Stimulated activated CD8-positive, alpha-beta memory T cell treated with anti-CD3 and anti-CD28 coated beads, Interleukin-4, amount 100 ng/mL, for 4 hours (primary cell): Measurements from ENCODE around the gene TASL.
"Not testable (repeated sequence)": the region's sequence is repeated elsewhere in the genome, so short reads cannot be mapped to it uniquely, and the experiment has no call there.

Experiments
- DNase-seq, 2 donors: peaks; one replicate each; pipeline ENCODE4 v3.0.0-alpha.2; 2020; ENCODE audit warnings: low read depth in 2 of 2, low spot score in 1 of 2

TASL gene

GRCh38 chrX:30577362-30577991 lies at the start of gene TASL:
TSS of gene TASL (minus strand) at chrX:30577766. CDS start at chrX:30560355, 17,411 bp downstream.
- DNase-seq, result peak in 1 of 2 donors; percentile 1

GRCh38 chrX:30626402-30626801 lies 48.8 kb upstream of the TASL start:
- no peak for DNase-seq

GRCh38 chrX:30622361-30622760 lies 44.8 kb upstream of the TASL start:
- no peak for DNase-seq

- DNase-seq, result no peak
Measured at GRCh38 chrX:30620980-30621618, 43.5 kb upstream of the TASL start.

- no peak for DNase-seq
Measured at GRCh38 chrX:30620125-30620524, 42.6 kb upstream of the TASL start.

GRCh38 chrX:30618160-30618765 lies 40.7 kb upstream of the TASL start:
- DNase-seq, result no peak

- no peak for DNase-seq
Measured at GRCh38 chrX:30615229-30615628, 37.7 kb upstream of the TASL start.

- no peak for DNase-seq
Measured at GRCh38 chrX:30613721-30614120, 36.2 kb upstream of the TASL start.

GRCh38 chrX:30612250-30612655 lies 34.7 kb upstream of the TASL start:
- no peak for DNase-seq

- no peak for DNase-seq
Measured at GRCh38 chrX:30610026-30610425, 32.5 kb upstream of the TASL start.

- no peak for DNase-seq
Measured at GRCh38 chrX:30607155-30607554, 29.6 kb upstream of the TASL start.

GRCh38 chrX:30600269-30601176 lies 23.0 kb upstream of the TASL start:
- not testable (repeated sequence) for DNase-seq

GRCh38 chrX:30597216-30598012 lies 19.8 kb upstream of the TASL start:
- no peak for DNase-seq

- DNase-seq, result no peak
Measured at GRCh38 chrX:30593440-30594200, 16.1 kb upstream of the TASL start.

- DNase-seq, result no peak
Measured at GRCh38 chrX:30592831-30593230, 15.3 kb upstream of the TASL start.

GRCh38 chrX:30590368-30590767 lies 12.8 kb upstream of the TASL start:
- no peak for DNase-seq

GRCh38 chrX:30589146-30589888 lies 11.8 kb upstream of the TASL start:
- no peak for DNase-seq

GRCh38 chrX:30586516-30586915 lies 8.9 kb upstream of the TASL start:
- no peak for DNase-seq

- DNase-seq, result no peak
Measured at GRCh38 chrX:30582664-30583063, 5.1 kb upstream of the TASL start.
